ENCODE results near the gene NOS3. TPM values are rescaled to one million over a fixed set of nuclear protein-coding genes. Genes with fewer than 3 reads are reported as not detected.

NOS3 gene
- total RNA-seq, 4 donors from 2014 or later, result 1.4 to 10.8 (median 4.2) TPM

DNA sequence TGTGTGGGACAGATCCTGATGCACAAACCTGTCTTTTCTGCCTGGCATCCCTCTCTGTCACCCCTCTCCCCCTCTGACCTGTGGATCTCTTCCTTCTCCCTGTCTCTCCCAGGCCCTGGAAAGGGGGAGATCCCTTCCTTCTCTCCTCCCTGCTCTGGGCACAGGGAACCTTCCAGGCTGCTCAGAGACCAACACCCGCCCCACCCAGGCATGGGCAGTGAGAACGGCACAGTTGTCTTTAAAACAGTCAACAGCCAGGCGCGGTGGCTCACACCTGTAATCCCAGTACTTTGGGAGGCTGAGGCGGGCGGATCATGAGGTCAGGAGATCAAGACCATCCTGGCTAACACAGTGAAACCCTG, 47.4 kb upstream of the NOS3 start:
- TF ChIP-seq, protein P1, sequence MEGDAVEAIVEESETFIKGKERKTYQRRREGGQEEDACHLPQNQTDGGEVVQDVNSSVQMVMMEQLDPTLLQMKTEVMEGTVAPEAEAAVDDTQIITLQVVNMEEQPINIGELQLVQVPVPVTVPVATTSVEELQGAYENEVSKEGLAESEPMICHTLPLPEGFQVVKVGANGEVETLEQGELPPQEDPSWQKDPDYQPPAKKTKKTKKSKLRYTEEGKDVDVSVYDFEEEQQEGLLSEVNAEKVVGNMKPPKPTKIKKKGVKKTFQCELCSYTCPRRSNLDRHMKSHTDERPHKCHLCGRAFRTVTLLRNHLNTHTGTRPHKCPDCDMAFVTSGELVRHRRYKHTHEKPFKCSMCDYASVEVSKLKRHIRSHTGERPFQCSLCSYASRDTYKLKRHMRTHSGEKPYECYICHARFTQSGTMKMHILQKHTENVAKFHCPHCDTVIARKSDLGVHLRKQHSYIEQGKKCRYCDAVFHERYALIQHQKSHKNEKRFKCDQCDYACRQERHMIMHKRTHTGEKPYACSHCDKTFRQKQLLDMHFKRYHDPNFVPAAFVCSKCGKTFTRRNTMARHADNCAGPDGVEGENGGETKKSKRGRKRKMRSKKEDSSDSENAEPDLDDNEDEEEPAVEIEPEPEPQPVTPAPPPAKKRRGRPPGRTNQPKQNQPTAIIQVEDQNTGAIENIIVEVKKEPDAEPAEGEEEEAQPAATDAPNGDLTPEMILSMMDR (IDR thresholded peaks at IDR 0.05 in 4 of 5, conservative IDR thresholded peaks at IDR 0.05 in 1 of 5), result no peak
- TF ChIP-seq POLR2A (IDR thresholded peaks at IDR 0.05), result no peak
- ATAC-seq (no peak), DNase-seq (no peak)
- Histone ChIP-seq H3K4me1 (no peaks in the 10 kb centered on the region), H3K36me3 (no peaks in the 10 kb centered on the region), H3K27me3 (peaks cover 0 to 5% (median 0%) of the 10 kb centered on the region in 3 donors), H3K4me3 (no peak overlapping the region), H3K9me3 (no peaks in the 10 kb centered on the region), H3K27ac (no peak overlapping the region)
- in situ Hi-C loops (cut with MboI; ENCODE audit: low sequenced_read_pairs in 4 of 4), result no loop called here
- intact Hi-C loops (cut with DNase I; ENCODE audit: low total_unique reads), result no loop called here

DNA sequence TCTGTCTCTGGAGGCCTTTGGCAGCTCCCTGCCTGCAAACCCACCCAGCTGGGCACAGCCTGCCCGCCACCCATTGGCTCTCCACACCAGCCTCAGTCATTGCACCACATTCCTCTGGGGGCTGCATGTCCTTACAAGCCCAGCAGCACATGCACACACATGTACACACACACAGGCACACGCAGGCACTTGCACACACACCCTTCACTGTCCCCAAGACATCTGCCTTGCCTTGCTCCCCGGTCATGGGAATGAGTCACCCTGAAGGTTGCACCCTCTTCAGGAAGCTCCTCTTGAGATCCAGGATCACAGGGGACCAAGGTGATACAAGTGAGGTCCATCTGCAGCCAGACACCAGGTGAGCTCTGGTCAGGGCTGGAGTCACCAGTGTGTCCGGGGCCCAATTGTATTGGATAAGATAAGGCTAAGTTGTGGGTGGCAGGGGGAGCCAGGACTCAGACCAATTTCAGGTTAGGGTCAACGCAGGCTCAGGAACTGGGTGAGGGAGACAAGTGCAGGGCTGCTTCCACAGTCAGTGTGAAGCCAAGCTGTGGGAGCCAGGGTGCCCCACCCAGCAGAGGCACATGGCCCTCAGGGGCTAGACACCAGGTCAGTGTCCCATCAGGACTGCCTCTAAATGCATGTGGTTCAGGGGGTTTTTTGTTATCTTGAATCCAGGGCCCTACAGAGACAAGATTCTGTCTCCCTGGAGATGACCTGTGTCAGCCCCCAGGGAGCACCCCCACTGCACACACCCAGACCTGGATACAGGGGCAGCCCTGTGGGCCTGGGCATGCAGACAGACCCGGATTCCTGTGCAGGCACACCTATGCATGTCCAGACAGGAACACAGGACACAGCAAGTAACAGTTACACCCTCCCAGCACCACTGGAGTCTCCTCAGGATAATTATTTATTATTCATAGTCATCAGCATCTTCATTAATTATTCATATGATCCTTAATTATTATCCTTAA, 46.5 kb upstream of the NOS3 start:
- ATAC-seq, result no peak
- H3K27me3 ChIP-seq, result peaks cover 0 to 3% (median 0%) of the 10 kb centered on the region in 3 donors
- no peak for TF ChIP-seq POLR2A (IDR thresholded peaks at IDR 0.05)
- TF ChIP-seq, protein P1 (IDR thresholded peaks at IDR 0.05 in 4 of 5, conservative IDR thresholded peaks at IDR 0.05 in 1 of 5), result no peak
- H3K36me3 ChIP-seq, result no peaks in the 10 kb centered on the region
- no peaks in the 10 kb centered on the region for H3K4me1 ChIP-seq
- in situ Hi-C loops (cut with MboI; ENCODE audit: low sequenced_read_pairs in 4 of 4) (no loop called here), intact Hi-C loops (cut with DNase I; ENCODE audit: low total_unique reads) (no loop called here)
- no peak overlapping the region for H3K4me3 ChIP-seq
- H3K9me3 ChIP-seq, result no peaks in the 10 kb centered on the region
- DNase-seq, result no peak
- H3K27ac ChIP-seq, result no peak overlapping the region

DNA sequence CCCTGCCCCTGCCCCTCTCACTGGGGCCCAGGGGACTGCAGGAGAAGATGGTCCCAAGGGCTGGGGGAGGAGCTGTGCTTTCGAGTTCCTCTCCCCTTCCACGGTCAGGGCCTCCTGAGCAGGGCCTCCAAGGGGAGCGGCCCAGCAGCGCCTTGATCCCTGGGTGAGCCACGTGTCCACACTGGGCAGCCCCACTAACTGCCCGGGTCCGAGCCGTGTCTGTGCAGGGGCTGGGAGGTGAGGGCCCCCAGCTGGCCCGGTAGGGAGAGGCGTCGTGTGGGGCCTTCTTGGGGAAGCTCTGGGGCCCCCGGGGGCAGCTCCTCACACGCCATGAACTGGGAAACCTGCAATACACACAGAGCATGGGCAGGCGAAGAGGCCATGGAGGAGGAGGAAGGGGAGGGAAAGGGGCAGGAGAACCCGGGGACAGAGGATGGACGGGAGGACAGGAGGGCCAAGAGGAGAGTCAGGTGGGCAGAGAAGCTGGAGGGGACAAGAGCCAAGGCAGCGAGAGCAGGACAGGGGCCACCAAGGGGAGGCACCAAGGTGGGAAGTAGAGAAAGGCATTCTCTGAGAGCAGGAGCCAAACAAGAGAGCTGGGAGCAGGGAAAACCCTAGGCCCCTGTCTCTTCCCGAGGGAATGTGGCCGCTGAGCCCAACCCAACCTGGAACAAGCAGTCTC, 45.5 kb upstream of the NOS3 start:
- no peaks in the 10 kb centered on the region for H3K4me1 ChIP-seq
- no peaks in the 10 kb centered on the region for H3K27me3 ChIP-seq
- in situ Hi-C loops (cut with MboI; ENCODE audit: low sequenced_read_pairs in 4 of 4) (no loop called here), intact Hi-C loops (cut with DNase I; ENCODE audit: low total_unique reads) (no loop called here)
- H3K4me3 ChIP-seq, result no peak overlapping the region
- no peak for DNase-seq
- H3K36me3 ChIP-seq, result no peaks in the 10 kb centered on the region
- no peak for ATAC-seq
- no peak overlapping the region for H3K27ac ChIP-seq
- no peaks in the 10 kb centered on the region for H3K9me3 ChIP-seq
- no peak for TF ChIP-seq POLR2A (IDR thresholded peaks at IDR 0.05)
- TF ChIP-seq, protein P1 (IDR thresholded peaks at IDR 0.05 in 4 of 5, conservative IDR thresholded peaks at IDR 0.05 in 1 of 5), result no peak

DNA sequence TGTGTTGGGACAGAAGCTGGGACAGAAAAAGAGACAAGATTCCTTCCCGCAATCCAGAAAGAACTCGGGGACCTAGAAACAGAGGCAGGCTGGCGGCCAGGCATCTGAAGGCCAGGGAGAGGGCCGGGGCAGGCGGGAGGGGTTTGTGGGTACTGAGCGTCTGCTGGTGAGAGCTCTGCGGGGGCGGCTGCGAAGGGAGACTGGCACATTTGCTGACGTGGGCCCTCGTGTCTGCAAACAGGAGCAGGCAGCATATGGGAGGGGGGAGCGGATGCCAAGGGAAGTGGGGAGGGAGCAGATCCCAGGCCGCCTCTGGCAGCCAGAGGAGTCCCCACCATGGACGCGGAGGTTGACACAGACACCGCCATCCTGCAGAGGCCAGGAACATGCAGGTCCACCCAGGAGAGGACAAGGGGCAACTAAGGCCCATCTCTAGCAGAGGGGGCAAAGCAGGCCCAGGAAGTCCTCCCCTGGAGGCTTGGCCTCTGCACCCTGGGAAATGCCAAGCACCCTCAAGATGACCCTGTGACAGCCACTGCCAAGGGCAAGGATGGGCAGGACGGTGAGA, 44.9 kb upstream of the NOS3 start:
- H3K36me3 ChIP-seq, result no peaks in the 10 kb centered on the region
- TF ChIP-seq, protein P1 (IDR thresholded peaks at IDR 0.05 in 4 of 5, conservative IDR thresholded peaks at IDR 0.05 in 1 of 5), result no peak
- no peak for TF ChIP-seq POLR2A (IDR thresholded peaks at IDR 0.05)
- no peaks in the 10 kb centered on the region for H3K9me3 ChIP-seq
- no peaks in the 10 kb centered on the region for H3K27me3 ChIP-seq
- no peaks in the 10 kb centered on the region for H3K4me1 ChIP-seq
- no peak overlapping the region for H3K27ac ChIP-seq
- DNase-seq (no peak), ATAC-seq (no peak)
- in situ Hi-C loops (cut with MboI; ENCODE audit: low sequenced_read_pairs in 4 of 4) (no loop called here), intact Hi-C loops (cut with DNase I; ENCODE audit: low total_unique reads) (no loop called here)
- no peak overlapping the region for H3K4me3 ChIP-seq
